H9 (cell line): ENCODE results near the gene MRPL46. TPM values are rescaled to one million over a fixed set of nuclear protein-coding genes. Genes with fewer than 3 reads are reported as not detected.

Experiments
- DNase-seq: peaks from one replicate; pipeline ENCODE4 v3.0.0-alpha.2; 2017
- H2AFZ ChIP-seq: one replicate; pipeline ENCODE4 v1.6.1; 2013; ENCODE audit warnings: mild to moderate bottlenecking, low read length, control low read depth, moderate library complexity
- H2AK5ac ChIP-seq: 2 replicates; pipeline ENCODE4 v1.6.1; 2013; ENCODE audit warnings: low read length, control low read depth, mixed read lengths; ENCODE audit not compliant: insufficient read length
- H2BK120ac ChIP-seq: one replicate; pipeline ENCODE4 v1.6.1; 2013; ENCODE audit warnings: low read depth, mild to moderate bottlenecking, low read length, control low read depth, inconsistent platforms; ENCODE audit not compliant: poor library complexity, severe bottlenecking
- H2BK12ac ChIP-seq: 2 replicates; pipeline ENCODE4 v1.6.1; 2013; ENCODE audit warnings: low read length, control low read depth, mixed read lengths, low read depth; ENCODE audit not compliant: insufficient read length
- H2BK15ac ChIP-seq: 2 replicates; pipeline ENCODE4 v1.6.1; 2013; ENCODE audit warnings: low read depth, low read length, control low read depth
- H2BK20ac ChIP-seq: one replicate; pipeline ENCODE4 v1.6.1; 2013; ENCODE audit warnings: low read depth, mild to moderate bottlenecking, low read length, control low read depth, inconsistent platforms; ENCODE audit not compliant: poor library complexity, severe bottlenecking
- H2BK5ac ChIP-seq: 2 replicates; pipeline ENCODE4 v1.6.1; 2013; ENCODE audit warnings: low read length, control low read depth, mixed read lengths; ENCODE audit not compliant: insufficient read length
- H3K14ac ChIP-seq: 2 replicates; pipeline ENCODE4 v1.6.1; 2013; ENCODE audit warnings: low read length, control low read depth; ENCODE audit not compliant: insufficient read depth
- H3K18ac ChIP-seq: 2 replicates; pipeline ENCODE4 v1.6.1; 2013; ENCODE audit warnings: low read depth, mild to moderate bottlenecking, mixed read lengths, low read length, control low read depth; ENCODE audit not compliant: insufficient read length
- H3K23ac ChIP-seq: 2 replicates; pipeline ENCODE4 v1.6.1; 2013; ENCODE audit warnings: low read length, control low read depth, mixed read lengths, low read depth; ENCODE audit not compliant: insufficient read length
- H3K23me2 ChIP-seq: 2 replicates; pipeline ENCODE4 v1.6.1; 2013; ENCODE audit warnings: low read depth, mild to moderate bottlenecking, mixed read lengths, low read length, control low read depth; ENCODE audit not compliant: insufficient read length, poor library complexity, severe bottlenecking
- H3K27ac ChIP-seq: 2 replicates; pipeline ENCODE4 v1.5.1; 2013; ENCODE audit warnings: low read length, control low read depth, mixed read lengths, low read depth; ENCODE audit not compliant: insufficient read length
- H3K27me3 ChIP-seq: 2 replicates; pipeline ENCODE4 v1.6.1; 2013; ENCODE audit warnings: low read length, control low read depth, inconsistent platforms; ENCODE audit not compliant: insufficient read depth
- H3K4ac ChIP-seq: 2 replicates; pipeline ENCODE4 v1.6.1; 2013; ENCODE audit warnings: low read depth, mild to moderate bottlenecking, control low read depth, inconsistent platforms, low read length, moderate library complexity
- H3K4me1 ChIP-seq: 2 replicates; pipeline ENCODE4 v1.6.1; 2013; ENCODE audit warnings: low read length, control low read depth, inconsistent platforms; ENCODE audit not compliant: insufficient read depth
- H3K4me2 ChIP-seq: 2 replicates; pipeline ENCODE4 v1.6.1; 2013; ENCODE audit warnings: low read length, control low read depth, mixed read lengths; ENCODE audit not compliant: insufficient read length, insufficient read depth
- H3K56ac ChIP-seq: 2 replicates; pipeline ENCODE4 v1.6.1; 2013; ENCODE audit warnings: low read depth, mild to moderate bottlenecking, mixed read lengths, low read length, control low read depth; ENCODE audit not compliant: insufficient read length
- H3K79me1 ChIP-seq: 2 replicates; pipeline ENCODE4 v1.6.1; 2013; ENCODE audit warnings: low read depth, mild to moderate bottlenecking, moderate library complexity, low read length, control low read depth, inconsistent platforms; ENCODE audit not compliant: insufficient read depth, poor library complexity, severe bottlenecking
- H3K79me2 ChIP-seq: 2 replicates; pipeline ENCODE4 v1.6.1; 2013; ENCODE audit warnings: low read length, control low read depth, inconsistent platforms; ENCODE audit not compliant: insufficient read depth
- H3K9ac ChIP-seq: 2 replicates; pipeline ENCODE4 v1.6.1; 2013; ENCODE audit warnings: low read length, control low read depth, mixed read lengths; ENCODE audit not compliant: insufficient read length; ENCODE audit errors: extremely low read depth
- H3K9me3 ChIP-seq: one replicate; pipeline ENCODE4 v1.6.1; 2013; ENCODE audit warnings: low read depth, low read length, inconsistent platforms; ENCODE audit not compliant: control insufficient read depth
- H3T11ph ChIP-seq: one replicate; pipeline ENCODE4 v1.6.1; 2013; ENCODE audit warnings: mild to moderate bottlenecking, low read length, control low read depth, inconsistent platforms
- H4K20me1 ChIP-seq: one replicate; pipeline ENCODE4 v1.6.1; 2013; ENCODE audit not compliant: control insufficient read depth, insufficient read length, insufficient read depth
- H4K5ac ChIP-seq: 2 replicates; pipeline ENCODE4 v1.6.1; 2013; ENCODE audit warnings: low read depth, mild to moderate bottlenecking, mixed read lengths, low read length, control low read depth; ENCODE audit not compliant: insufficient read length
- H4K8ac ChIP-seq: replicated peaks from 2 replicates; pipeline ENCODE4 v1.6.1; 2013; ENCODE audit warnings: low read length, control low read depth, mixed read lengths, low read depth; ENCODE audit not compliant: insufficient read length
- H4K91ac ChIP-seq: 2 replicates; pipeline ENCODE4 v1.6.1; 2013; ENCODE audit warnings: low read depth, mild to moderate bottlenecking, moderate library complexity, mixed read lengths, low read length, control low read depth; ENCODE audit not compliant: insufficient read length
- H3K27ac Mint-ChIP-seq, 3 experiments: 2 replicates in 2 of 3; 3 replicates in 1 of 3; pipeline ENCODE4 v1.8.0; 2020 to 2021; ENCODE audit warnings: mixed read lengths in 3 of 3, mild to moderate bottlenecking in 1 of 3, moderate library complexity in 1 of 3
- H3K27me3 Mint-ChIP-seq: 2 replicates; pipeline ENCODE4 v1.8.0; 2021; ENCODE audit warnings: low read depth, mild to moderate bottlenecking, moderate library complexity, mixed read lengths
- H3K36me3 Mint-ChIP-seq, 3 experiments: 2 replicates in 2 of 3; 3 replicates in 1 of 3; pipeline ENCODE4 v1.8.0; 2020 to 2021; ENCODE audit warnings: low read depth in 3 of 3, mixed read lengths in 3 of 3; ENCODE audit not compliant: insufficient read depth in 1 of 3
- H3K4me1 Mint-ChIP-seq, 2 experiments: 2 replicates each; pipeline ENCODE4 v1.8.0; 2020; ENCODE audit warnings: mixed read lengths in 2 of 2
- H3K4me3 Mint-ChIP-seq, 2 experiments: 2 replicates in 1 of 2; 3 replicates in 1 of 2; pipeline ENCODE4 v1.8.0; 2020 to 2021; ENCODE audit warnings: mild to moderate bottlenecking in 2 of 2, mixed read lengths in 2 of 2, moderate library complexity in 1 of 2
- H3K9me3 Mint-ChIP-seq, 2 experiments: 2 replicates in 1 of 2; 3 replicates in 1 of 2; pipeline ENCODE4 v1.8.0; 2020; ENCODE audit warnings: mild to moderate bottlenecking in 2 of 2, mixed read lengths in 2 of 2, moderate library complexity in 1 of 2
- WGBS: extraction: QIAGEN DNeasy Blood & Tissue Kit; methylation state at CpG from one replicate; pipeline ENCODE4 v1.1.7; 2013; ENCODE audit warnings: missing lambda C conversion rate, low lambda C conversion rate, mixed read lengths; ENCODE audit not compliant: insufficient read length; ENCODE audit errors: extremely low coverage; 5-methylcytosine and 5-hydroxymethylcytosine counted together
- total RNA-seq: library from RNA; stranded (reverse); gene quantifications from 2 replicates; pipeline ENCODE4 v1.2.1, GENCODE V29; 2021
- TF ChIP-seq, protein P1 (sequence below): fragments of 200-600 bp; sonication (generic); conservative IDR thresholded peaks from 3 replicates; pipeline ENCODE4 v1.8.0; 2021; ENCODE audit warnings: antibody characterized with exemption, mild to moderate bottlenecking

Gene MRPL46
- total RNA-seq, 1 experiment from 2014 or later, result 29.3 TPM

DNA sequence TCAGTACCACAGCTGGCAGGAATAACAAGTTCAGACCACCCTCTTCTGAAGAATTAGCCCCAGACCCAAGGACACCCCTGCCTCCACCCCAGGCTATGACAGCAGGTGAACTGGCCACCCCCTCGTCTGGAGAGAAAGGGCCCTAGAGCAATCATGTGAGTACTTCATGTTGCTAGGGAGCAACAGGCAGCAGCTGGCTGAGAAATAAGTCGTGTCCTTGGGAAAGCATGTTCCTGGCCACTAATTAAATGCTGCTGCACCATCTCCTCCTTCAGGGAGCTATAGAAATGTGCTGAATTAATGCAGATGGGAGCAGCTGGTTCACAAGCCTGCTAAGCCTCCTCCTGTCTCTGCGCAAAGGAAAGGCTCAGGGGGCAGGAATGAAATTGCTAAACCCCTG is 31.8 kb upstream of the MRPL46 start:
- no peak overlapping the region for H3K56ac ChIP-seq
- no peak overlapping the region for H4K5ac ChIP-seq
- no peak for DNase-seq
- H3K9me3 Mint-ChIP-seq, result no peaks in the 10 kb centered on the region
- H4K91ac ChIP-seq, result no peak overlapping the region
- no peak overlapping the region for H3K27ac ChIP-seq
- no peak overlapping the region for H3K4ac ChIP-seq
- no peak overlapping the region for H4K8ac ChIP-seq
- no peak overlapping the region for H3K14ac ChIP-seq
- H2AK5ac ChIP-seq, result no peak overlapping the region
- no peak overlapping the region for H2AFZ ChIP-seq
- TF ChIP-seq, protein P1, sequence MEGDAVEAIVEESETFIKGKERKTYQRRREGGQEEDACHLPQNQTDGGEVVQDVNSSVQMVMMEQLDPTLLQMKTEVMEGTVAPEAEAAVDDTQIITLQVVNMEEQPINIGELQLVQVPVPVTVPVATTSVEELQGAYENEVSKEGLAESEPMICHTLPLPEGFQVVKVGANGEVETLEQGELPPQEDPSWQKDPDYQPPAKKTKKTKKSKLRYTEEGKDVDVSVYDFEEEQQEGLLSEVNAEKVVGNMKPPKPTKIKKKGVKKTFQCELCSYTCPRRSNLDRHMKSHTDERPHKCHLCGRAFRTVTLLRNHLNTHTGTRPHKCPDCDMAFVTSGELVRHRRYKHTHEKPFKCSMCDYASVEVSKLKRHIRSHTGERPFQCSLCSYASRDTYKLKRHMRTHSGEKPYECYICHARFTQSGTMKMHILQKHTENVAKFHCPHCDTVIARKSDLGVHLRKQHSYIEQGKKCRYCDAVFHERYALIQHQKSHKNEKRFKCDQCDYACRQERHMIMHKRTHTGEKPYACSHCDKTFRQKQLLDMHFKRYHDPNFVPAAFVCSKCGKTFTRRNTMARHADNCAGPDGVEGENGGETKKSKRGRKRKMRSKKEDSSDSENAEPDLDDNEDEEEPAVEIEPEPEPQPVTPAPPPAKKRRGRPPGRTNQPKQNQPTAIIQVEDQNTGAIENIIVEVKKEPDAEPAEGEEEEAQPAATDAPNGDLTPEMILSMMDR, result no peak
- no peak overlapping the region for H2BK120ac ChIP-seq
- no peaks in the 10 kb centered on the region for H3K79me1 ChIP-seq
- H3K9ac ChIP-seq, result no peak overlapping the region
- H3K36me3 Mint-ChIP-seq, result peaks cover 0 to 2% (median 0%) of the 10 kb centered on the region in 3 experiments; a peak in 1 of 7 replicates
- no peak overlapping the region for H3K4me2 ChIP-seq
- H3K27me3 Mint-ChIP-seq, result peaks cover 6% of the 10 kb centered on the region; the same call in 1 of the 2 replicates
- no peak overlapping the region for H3K23ac ChIP-seq
- H3K23me2 ChIP-seq, result no peaks in the 10 kb centered on the region
- H3K18ac ChIP-seq, result no peak overlapping the region
- H3K79me2 ChIP-seq, result no peaks in the 10 kb centered on the region
- H3K4me3 Mint-ChIP-seq, result no peak overlapping the region
- H3T11ph ChIP-seq, result no peak overlapping the region
- no peaks in the 10 kb centered on the region for H4K20me1 ChIP-seq
- H2BK20ac ChIP-seq, result no peak overlapping the region
- H3K27me3 ChIP-seq, result no peaks in the 10 kb centered on the region
- H3K4me1 ChIP-seq, result peaks cover under 1% of the 10 kb centered on the region; the same call in 1 of the 2 replicates
- peak overlapping the region in 1 of 3 experiments; percentile 7; a peak in 2 of 7 replicates for H3K27ac Mint-ChIP-seq
- no peak overlapping the region for H2BK15ac ChIP-seq
- no peak overlapping the region for H2BK5ac ChIP-seq
- peaks cover 13 to 23% of the 10 kb centered on the region in 2 experiments for H3K4me1 Mint-ChIP-seq
- no peak overlapping the region for H2BK12ac ChIP-seq
- WGBS, result no CpG with 5 or more reads among the region's 3 CpGs
- H3K9me3 ChIP-seq, result no peaks in the 10 kb centered on the region
